ENCODE results near the gene MSANTD2. TPM values are rescaled to one million over a fixed set of nuclear protein-coding genes. Genes with fewer than 3 reads are reported as not detected.

Gene MSANTD2
- polyA plus RNA-seq, 1 of the 3 experiments (the other 2 are of a cell fraction), result 6.4 TPM

GRCh38 chr11:124834526-124835180 is 34.4 kb upstream of the MSANTD2 start (continued):
- TF ChIP-seq, protein P1, sequence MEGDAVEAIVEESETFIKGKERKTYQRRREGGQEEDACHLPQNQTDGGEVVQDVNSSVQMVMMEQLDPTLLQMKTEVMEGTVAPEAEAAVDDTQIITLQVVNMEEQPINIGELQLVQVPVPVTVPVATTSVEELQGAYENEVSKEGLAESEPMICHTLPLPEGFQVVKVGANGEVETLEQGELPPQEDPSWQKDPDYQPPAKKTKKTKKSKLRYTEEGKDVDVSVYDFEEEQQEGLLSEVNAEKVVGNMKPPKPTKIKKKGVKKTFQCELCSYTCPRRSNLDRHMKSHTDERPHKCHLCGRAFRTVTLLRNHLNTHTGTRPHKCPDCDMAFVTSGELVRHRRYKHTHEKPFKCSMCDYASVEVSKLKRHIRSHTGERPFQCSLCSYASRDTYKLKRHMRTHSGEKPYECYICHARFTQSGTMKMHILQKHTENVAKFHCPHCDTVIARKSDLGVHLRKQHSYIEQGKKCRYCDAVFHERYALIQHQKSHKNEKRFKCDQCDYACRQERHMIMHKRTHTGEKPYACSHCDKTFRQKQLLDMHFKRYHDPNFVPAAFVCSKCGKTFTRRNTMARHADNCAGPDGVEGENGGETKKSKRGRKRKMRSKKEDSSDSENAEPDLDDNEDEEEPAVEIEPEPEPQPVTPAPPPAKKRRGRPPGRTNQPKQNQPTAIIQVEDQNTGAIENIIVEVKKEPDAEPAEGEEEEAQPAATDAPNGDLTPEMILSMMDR (IDR thresholded peaks at IDR 0.05), result no peak
- TF ChIP-seq RFX5 (IDR thresholded peaks at IDR 0.05; ENCODE audit: low read length) (no peak), RAD21 (IDR thresholded peaks at IDR 0.05; ENCODE audit: low read length) (no peak), TAF1 (IDR thresholded peaks at IDR 0.05; ENCODE audit: borderline replicate concordance, low read depth, low read length) (no peak), SMC3 (IDR thresholded peaks at IDR 0.05; ENCODE audit: low read depth, low read length) (no peak)

- no peak overlapping the region for H2AFZ ChIP-seq (ENCODE audit: low read depth)
- ChIA-PET POLR2A (no interaction called here), CTCF (interaction anchor here (0.8 to 17.8 kb wide), 5 partner anchors 19 to 164 kb away, joined by 3 to 220 read pairs (median 4); partner anchors contain the start of gene ROBO3)
- peaks cover 6% of the 10 kb centered on the region for H3F3A ChIP-seq (replicated peaks; ENCODE audit: insufficient read depth)
- 64% methylated on average over 4 of the region's 4 CpGs for WGBS (ENCODE audit: low lambda C conversion rate)
- no peaks in the 10 kb centered on the region for H3K79me2 ChIP-seq (ENCODE audit: insufficient read depth)
- TF ChIP-seq TAF1 (IDR thresholded peaks at IDR 0.05; ENCODE audit: borderline replicate concordance, low read depth, low read length) (no peak), NFIC (IDR thresholded peaks at IDR 0.05; ENCODE audit: borderline replicate concordance) (no peak), MEF2A (IDR thresholded peaks at IDR 0.05; ENCODE audit: borderline replicate concordance, low read depth) (no peak), YY1 (IDR thresholded peaks at IDR 0.05; ENCODE audit: low read depth) (no peak), GATA2 (CRISPR knock-in tag; IDR thresholded peaks at IDR 0.05) (no peak), SIN3A (IDR thresholded peaks at IDR 0.05; ENCODE audit: borderline replicate concordance, low read depth, low read length) (no peak), MXI1 (IDR thresholded peaks at IDR 0.05; ENCODE audit: low read depth, low read length) (no peak), EP300 (IDR thresholded peaks at IDR 0.05; ENCODE audit: borderline replicate concordance in 1 of 2, low read depth in 1 of 2, low read length in 1 of 2) (no peak), RAD21 (IDR thresholded peaks at IDR 0.05; ENCODE audit: low read length) (no peak), EZH2phosphoT487 (IDR thresholded peaks at IDR 0.05; ENCODE audit: borderline replicate concordance, low read depth) (no peak), CHD2 (IDR thresholded peaks at IDR 0.05; ENCODE audit: low read length, partially characterized antibody) (no peak), TEAD4 (IDR thresholded peaks at IDR 0.05; ENCODE audit: borderline replicate concordance, insufficient read depth) (no peak), NRF1 (IDR thresholded peaks at IDR 0.05; ENCODE audit: low read depth, low read length) (no peak), RFX5 (IDR thresholded peaks at IDR 0.05; ENCODE audit: low read length) (no peak), GABPA (IDR thresholded peaks at IDR 0.05; ENCODE audit: low read depth) (no peak)
- TF ChIP-seq, protein P2, sequence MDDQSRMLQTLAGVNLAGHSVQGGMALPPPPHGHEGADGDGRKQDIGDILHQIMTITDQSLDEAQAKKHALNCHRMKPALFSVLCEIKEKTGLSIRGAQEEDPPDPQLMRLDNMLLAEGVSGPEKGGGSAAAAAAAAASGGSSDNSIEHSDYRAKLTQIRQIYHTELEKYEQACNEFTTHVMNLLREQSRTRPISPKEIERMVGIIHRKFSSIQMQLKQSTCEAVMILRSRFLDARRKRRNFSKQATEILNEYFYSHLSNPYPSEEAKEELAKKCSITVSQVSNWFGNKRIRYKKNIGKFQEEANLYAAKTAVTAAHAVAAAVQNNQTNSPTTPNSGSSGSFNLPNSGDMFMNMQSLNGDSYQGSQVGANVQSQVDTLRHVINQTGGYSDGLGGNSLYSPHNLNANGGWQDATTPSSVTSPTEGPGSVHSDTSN (IDR thresholded peaks at IDR 0.05), result no peak
- TF ChIP-seq, protein P3, sequence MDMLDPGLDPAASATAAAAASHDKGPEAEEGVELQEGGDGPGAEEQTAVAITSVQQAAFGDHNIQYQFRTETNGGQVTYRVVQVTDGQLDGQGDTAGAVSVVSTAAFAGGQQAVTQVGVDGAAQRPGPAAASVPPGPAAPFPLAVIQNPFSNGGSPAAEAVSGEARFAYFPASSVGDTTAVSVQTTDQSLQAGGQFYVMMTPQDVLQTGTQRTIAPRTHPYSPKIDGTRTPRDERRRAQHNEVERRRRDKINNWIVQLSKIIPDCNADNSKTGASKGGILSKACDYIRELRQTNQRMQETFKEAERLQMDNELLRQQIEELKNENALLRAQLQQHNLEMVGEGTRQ (IDR thresholded peaks at IDR 0.05; ENCODE audit: borderline replicate concordance, low read depth, low read length), result no peak
- TF ChIP-seq, protein P4, sequence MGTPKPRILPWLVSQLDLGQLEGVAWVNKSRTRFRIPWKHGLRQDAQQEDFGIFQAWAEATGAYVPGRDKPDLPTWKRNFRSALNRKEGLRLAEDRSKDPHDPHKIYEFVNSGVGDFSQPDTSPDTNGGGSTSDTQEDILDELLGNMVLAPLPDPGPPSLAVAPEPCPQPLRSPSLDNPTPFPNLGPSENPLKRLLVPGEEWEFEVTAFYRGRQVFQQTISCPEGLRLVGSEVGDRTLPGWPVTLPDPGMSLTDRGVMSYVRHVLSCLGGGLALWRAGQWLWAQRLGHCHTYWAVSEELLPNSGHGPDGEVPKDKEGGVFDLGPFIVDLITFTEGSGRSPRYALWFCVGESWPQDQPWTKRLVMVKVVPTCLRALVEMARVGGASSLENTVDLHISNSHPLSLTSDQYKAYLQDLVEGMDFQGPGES (IDR thresholded peaks at IDR 0.05; ENCODE audit: low read depth, low read length), result no peak
- TF ChIP-seq, protein P1 (IDR thresholded peaks at IDR 0.05), result no peak
- no peaks in the 10 kb centered on the region for H3K9me3 ChIP-seq
- H3K4me1 ChIP-seq (ENCODE audit: control insufficient read depth in 1 of 2, insufficient read depth in 2 of 2, low read depth in 1 of 2, low read length in 1 of 2), result peaks cover 2 to 3% of the 10 kb centered on the region in 2 experiments; a peak in 2 of 4 replicates
- H3K9me2 ChIP-seq, result no peaks in the 10 kb centered on the region
- H3K27ac ChIP-seq (ENCODE audit: low read depth in 2 of 2, low read length in 1 of 2), result no peak overlapping the region
- H3K4me3 ChIP-seq (ENCODE audit: low read depth in 2 of 2, low read length in 1 of 2), result no peak overlapping the region
- no peak overlapping the region for H3K4me2 ChIP-seq
- no peaks in the 10 kb centered on the region for H3K36me3 ChIP-seq (replicated peaks in 1 of 2; ENCODE audit: control insufficient read depth in 1 of 2, insufficient read depth in 2 of 2, low read length in 1 of 2)
- no peak overlapping the region for H3K9ac ChIP-seq
- H4K20me1 ChIP-seq (ENCODE audit: insufficient read depth), result no peaks in the 10 kb centered on the region
- no peak for DNase-seq
- no peaks in the 10 kb centered on the region; the same call in 1 of the 2 replicates for H3K27me3 ChIP-seq (ENCODE audit: insufficient read depth)
These were observed 32.4 kb upstream of the MSANTD2 start for GRCh38 chr11:124832571-124832970.

Data from SK-N-SH (cell line).